ENCODE measurements around the gene STAT4.

- no peak for TF ChIP-seq CTCF (IDR thresholded peaks at IDR 0.05; ENCODE audit: low read length)
- TF ChIP-seq EZH2phosphoT487 (IDR thresholded peaks at IDR 0.05; ENCODE audit: low read length) = no peak
- TF ChIP-seq EZH2 (optimal IDR thresholded peaks at IDR 0.05; ENCODE audit: low read depth, low read length) = no peak
Observed at GRCh38 chr2:190984595-190984994, 166.2 kb downstream of the STAT4 start.

Data from MM.1S (cell line).